Caco-2 (cell line): ENCODE results near the gene PRF1. TPM values are rescaled to one million over a fixed set of nuclear protein-coding genes. Genes with fewer than 3 reads are reported as not detected.

Source experiments
- BruUV-seq: library from RNA; stranded (reverse); fragments of 400-500 nt; replicated peaks from 2 replicates; lab custom pipeline; 2021; lab: Mats Ljungman, UMichigan
- CTCF ChIA-PET: fragments of 300-600 bp; sonication (Branson Sonifier 250); formaldehyde crosslinking; loops from one replicate; lab custom pipeline; 2022; ENCODE audit warnings: antibody characterized with exemption; lab: Charles Lee
- POLR2A ChIA-PET: fragments of 300-600 bp; sonication (Branson Sonifier 250); formaldehyde crosslinking; loops from one replicate; lab custom pipeline; 2022; ENCODE audit warnings: antibody characterized with exemption; lab: Charles Lee
- DNase-seq, 2 experiments: peaks; one replicate each; pipeline versions ENCODE4 v3.0.0 to v3.0.0-alpha.2; 2020 to 2022
- H3K27me3 ChIP-seq: replicated peaks from 2 replicates; pipeline ENCODE4 v1.6.0; 2011; ENCODE audit warnings: low read length; ENCODE audit not compliant: control insufficient read depth, insufficient read depth
- H3K36me3 ChIP-seq: 2 replicates; pipeline ENCODE4 v1.5.1; 2011; ENCODE audit warnings: low read length; ENCODE audit not compliant: control insufficient read depth, insufficient read depth
- H3K4me1 ChIP-seq: fragments of 250-450 bp; sonication (Bioruptor Pico); 2 replicates; pipeline ENCODE4 v1.5.1; 2020; ENCODE audit warnings: mild to moderate bottlenecking
- H3K4me3 ChIP-seq: 2 replicates; pipeline ENCODE4 v1.5.1; 2011; ENCODE audit warnings: low read depth, mild to moderate bottlenecking, control low read depth, low read length
- H3K9me3 ChIP-seq: fragments of 250-450 bp; sonication (Bioruptor Pico); 2 replicates; pipeline ENCODE4 v1.5.1; 2020; ENCODE audit warnings: mild to moderate bottlenecking, moderate library complexity
- H3K27ac Mint-ChIP-seq: one replicate; pipeline ENCODE4 v1.8.0; 2022; ENCODE audit warnings: mixed read lengths; ENCODE audit not compliant: unreplicated experiment
- H3K27me3 Mint-ChIP-seq: one replicate; pipeline ENCODE4 v1.8.0; 2022; ENCODE audit warnings: mixed read lengths; ENCODE audit not compliant: insufficient read depth, unreplicated experiment
- H3K36me3 Mint-ChIP-seq: one replicate; pipeline ENCODE4 v1.8.0; 2022; ENCODE audit warnings: mild to moderate bottlenecking, mixed read lengths; ENCODE audit not compliant: insufficient read depth, unreplicated experiment
- H3K4me1 Mint-ChIP-seq: one replicate; pipeline ENCODE4 v1.8.0; 2022; ENCODE audit warnings: low read depth, mixed read lengths; ENCODE audit not compliant: unreplicated experiment
- H3K4me3 Mint-ChIP-seq: one replicate; pipeline ENCODE4 v1.8.0; 2022; ENCODE audit warnings: mild to moderate bottlenecking, moderate library complexity, mixed read lengths; ENCODE audit not compliant: unreplicated experiment
- H3K9me3 Mint-ChIP-seq: one replicate; pipeline ENCODE4 v1.8.0; 2022; ENCODE audit warnings: mixed read lengths; ENCODE audit not compliant: unreplicated experiment
- intact Hi-C: fragments of 100-400 bp; cut with micrococcal nuclease; formaldehyde crosslinking; loops from one replicate; pipeline ENCODE4 v1.10.0; 2022; ENCODE audit not compliant: unreplicated experiment
- total RNA-seq: library from RNA; stranded (reverse); gene quantifications from 2 replicates; pipeline ENCODE4 v1.2.3, GENCODE V29; 2022
- TF ChIP-seq, protein P1 (sequence below), 2 experiments: fragments of 200-600 bp in 1 of 2; IDR thresholded peaks; 1 replicate in 1 of 2; 2 replicates in 1 of 2; pipeline versions ENCODE4 v1.5.1 to v1.8.0; 2011 to 2022; ENCODE audit warnings: antibody characterized with exemption in 1 of 2, control low read depth in 1 of 2, inconsistent platforms in 1 of 2, low read depth in 1 of 2, low read length in 1 of 2, mild to moderate bottlenecking in 1 of 2, moderate library complexity in 1 of 2; ENCODE audit not compliant: insufficient read depth in 1 of 2, severe bottlenecking in 1 of 2, unreplicated experiment in 1 of 2

Gene PRF1
- total RNA-seq, 1 experiment from 2014 or later = 0.34 TPM

DNA sequence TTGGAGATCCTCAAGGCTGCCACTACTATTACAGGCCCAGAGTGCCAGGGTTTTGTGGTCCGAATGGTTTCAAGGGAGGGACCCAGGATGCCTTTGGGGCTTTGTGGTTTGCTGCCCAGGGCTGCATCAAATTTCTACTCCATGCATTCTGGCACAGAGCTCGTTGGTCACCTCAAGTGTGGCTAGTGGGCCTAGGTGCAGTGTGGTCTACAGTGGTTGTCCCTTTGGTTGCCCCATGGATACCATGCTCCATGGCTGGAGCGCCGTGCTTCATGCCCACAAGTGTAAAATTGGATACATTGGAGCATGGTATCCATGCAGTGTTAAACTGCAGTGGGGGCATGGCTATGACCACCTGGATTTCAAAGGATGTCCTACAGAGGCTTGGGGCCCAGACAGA, 5.4 kb upstream of the PRF1 start:
- no peak overlapping the region for H3K4me3 Mint-ChIP-seq
- BruUV-seq = no TSS peak
- Histone ChIP-seq H3K4me3 (no peak overlapping the region), H3K4me1 (no peaks in the 10 kb centered on the region), H3K9me3 (no peaks in the 10 kb centered on the region), H3K27me3 (no peaks in the 10 kb centered on the region), H3K36me3 (no peaks in the 10 kb centered on the region)
- POLR2A ChIA-PET = no interaction called here
- TF ChIP-seq, protein P1, sequence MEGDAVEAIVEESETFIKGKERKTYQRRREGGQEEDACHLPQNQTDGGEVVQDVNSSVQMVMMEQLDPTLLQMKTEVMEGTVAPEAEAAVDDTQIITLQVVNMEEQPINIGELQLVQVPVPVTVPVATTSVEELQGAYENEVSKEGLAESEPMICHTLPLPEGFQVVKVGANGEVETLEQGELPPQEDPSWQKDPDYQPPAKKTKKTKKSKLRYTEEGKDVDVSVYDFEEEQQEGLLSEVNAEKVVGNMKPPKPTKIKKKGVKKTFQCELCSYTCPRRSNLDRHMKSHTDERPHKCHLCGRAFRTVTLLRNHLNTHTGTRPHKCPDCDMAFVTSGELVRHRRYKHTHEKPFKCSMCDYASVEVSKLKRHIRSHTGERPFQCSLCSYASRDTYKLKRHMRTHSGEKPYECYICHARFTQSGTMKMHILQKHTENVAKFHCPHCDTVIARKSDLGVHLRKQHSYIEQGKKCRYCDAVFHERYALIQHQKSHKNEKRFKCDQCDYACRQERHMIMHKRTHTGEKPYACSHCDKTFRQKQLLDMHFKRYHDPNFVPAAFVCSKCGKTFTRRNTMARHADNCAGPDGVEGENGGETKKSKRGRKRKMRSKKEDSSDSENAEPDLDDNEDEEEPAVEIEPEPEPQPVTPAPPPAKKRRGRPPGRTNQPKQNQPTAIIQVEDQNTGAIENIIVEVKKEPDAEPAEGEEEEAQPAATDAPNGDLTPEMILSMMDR (IDR thresholded peaks at IDR 0.05; ENCODE audit: insufficient read depth in 1 of 2, low read depth in 1 of 2, low read length in 1 of 2, severe bottlenecking in 1 of 2, unreplicated experiment in 1 of 2) = no peak
- CTCF ChIA-PET = no interaction called here
- intact Hi-C loops = no loop called here
- no peaks in the 10 kb centered on the region for H3K9me3 Mint-ChIP-seq
- H3K27ac Mint-ChIP-seq = no peak overlapping the region
- peak in 1 of 2 experiments; percentile 19 for DNase-seq
- H3K4me1 Mint-ChIP-seq = no peaks in the 10 kb centered on the region
- no peaks in the 10 kb centered on the region for H3K36me3 Mint-ChIP-seq
- H3K27me3 Mint-ChIP-seq = no peaks in the 10 kb centered on the region

DNA sequence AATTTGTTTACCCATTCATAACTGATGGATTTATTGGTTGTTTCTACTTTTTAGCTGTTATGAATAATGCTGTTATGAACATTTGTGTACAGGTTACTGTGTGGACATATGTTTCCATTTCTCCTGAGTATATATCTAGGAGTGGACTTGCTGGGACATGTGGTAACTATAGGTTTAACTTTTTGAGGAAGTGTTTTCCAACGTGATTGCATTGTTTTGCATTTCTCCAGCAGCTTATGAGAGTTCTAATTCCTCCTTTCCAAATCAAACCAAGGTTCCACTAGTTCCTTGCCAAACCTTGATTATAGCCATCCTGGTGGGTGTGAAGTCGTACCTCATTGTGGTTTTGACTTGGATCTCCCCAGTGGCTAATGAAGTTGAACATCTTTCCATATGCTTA, 2.6 kb upstream of the PRF1 start:
- no peaks in the 10 kb centered on the region for H3K9me3 Mint-ChIP-seq
- no peaks in the 10 kb centered on the region for H3K4me1 ChIP-seq
- intact Hi-C loops = no loop called here
- ChIA-PET POLR2A (no interaction called here), CTCF (no interaction called here)
- H3K27ac Mint-ChIP-seq = no peak overlapping the region
- TF ChIP-seq, protein P1 (IDR thresholded peaks at IDR 0.05; ENCODE audit: insufficient read depth in 1 of 2, low read depth in 1 of 2, low read length in 1 of 2, severe bottlenecking in 1 of 2, unreplicated experiment in 1 of 2) = no peak
- H3K27me3 ChIP-seq = no peaks in the 10 kb centered on the region
- H3K27me3 Mint-ChIP-seq = no peaks in the 10 kb centered on the region
- no peaks in the 10 kb centered on the region for H3K9me3 ChIP-seq
- BruUV-seq = no TSS peak
- no peaks in the 10 kb centered on the region for H3K4me1 Mint-ChIP-seq
- H3K36me3 Mint-ChIP-seq = no peaks in the 10 kb centered on the region
- H3K4me3 ChIP-seq = no peak overlapping the region
- no peaks in the 10 kb centered on the region for H3K36me3 ChIP-seq
- no peak for DNase-seq
- no peak overlapping the region for H3K4me3 Mint-ChIP-seq

DNA sequence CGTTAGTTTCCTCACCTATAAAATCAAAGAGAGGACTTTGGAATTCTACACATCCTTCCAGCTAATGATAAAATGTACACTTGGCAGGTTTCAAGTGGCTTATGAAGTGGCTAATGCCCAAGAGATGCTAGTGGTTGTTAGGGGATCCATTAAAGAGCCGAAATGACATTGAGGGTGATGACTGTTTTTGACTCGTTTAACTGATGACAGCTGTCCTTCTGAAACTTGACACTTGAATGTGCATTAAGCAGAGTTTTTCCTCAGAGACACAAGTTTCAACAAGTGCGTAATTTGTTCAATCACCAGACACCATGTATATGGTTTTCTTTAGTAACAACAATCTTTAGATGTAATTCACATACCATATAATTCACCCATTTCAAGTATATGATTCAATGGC, 1.6 kb upstream of the PRF1 start:
- Mint-ChIP-seq H3K4me1 (no peaks in the 10 kb centered on the region), H3K9me3 (no peaks in the 10 kb centered on the region), H3K27me3 (no peaks in the 10 kb centered on the region), H3K27ac (no peak overlapping the region), H3K36me3 (no peaks in the 10 kb centered on the region), H3K4me3 (no peak overlapping the region)
- Histone ChIP-seq H3K9me3 (no peaks in the 10 kb centered on the region), H3K4me3 (no peak overlapping the region), H3K36me3 (no peaks in the 10 kb centered on the region), H3K27me3 (no peaks in the 10 kb centered on the region), H3K4me1 (no peaks in the 10 kb centered on the region)
- POLR2A ChIA-PET = no interaction called here
- TF ChIP-seq, protein P1 (IDR thresholded peaks at IDR 0.05; ENCODE audit: insufficient read depth in 1 of 2, low read depth in 1 of 2, low read length in 1 of 2, severe bottlenecking in 1 of 2, unreplicated experiment in 1 of 2) = no peak
- no TSS peak for BruUV-seq
- CTCF ChIA-PET = no interaction called here
- no peak for DNase-seq
- intact Hi-C loops = no loop called here
